ELF-1 (cell line): ENCODE results near the gene GPC6.

Source experiments
- DNase-seq: peaks from one replicate; pipeline ENCODE4 v3.0.0-alpha.2; 2016; ENCODE audit warnings: low read depth, low spot score

The GPC6 gene

GRCh38 chr13:94399812-94400211 lies 1173.2 kb downstream of the GPC6 start:
- no peak for DNase-seq

- DNase-seq = no peak
These were observed 1174.3 kb downstream of the GPC6 start for GRCh38 chr13:94400874-94401273.

GRCh38 chr13:94408314-94409036 lies 1181.9 kb downstream of the GPC6 start:
- DNase-seq = no peak

GRCh38 chr13:94411747-94412146 lies 1185.1 kb downstream of the GPC6 start:
- DNase-seq = no peak

GRCh38 chr13:94412870-94413597 lies 1186.4 kb downstream of the GPC6 start:
- DNase-seq = no peak

- DNase-seq = no peak
These were observed 1187.0 kb downstream of the GPC6 start for GRCh38 chr13:94413598-94413944.

GRCh38 chr13:94414141-94414540 lies 1187.5 kb downstream of the GPC6 start:
- no peak for DNase-seq

- no peak for DNase-seq
These were observed 1188.1 kb downstream of the GPC6 start for GRCh38 chr13:94414708-94415107.

GRCh38 chr13:94415500-94416237 lies 1189.1 kb downstream of the GPC6 start:
- no peak for DNase-seq

GRCh38 chr13:94416454-94417080 lies 1190.0 kb downstream of the GPC6 start:
- DNase-seq = peak; percentile 80

GRCh38 chr13:94417294-94417693 lies 1190.7 kb downstream of the GPC6 start:
- no peak for DNase-seq

- DNase-seq = no peak
These were observed 1192.8 kb downstream of the GPC6 start for GRCh38 chr13:94419304-94419924.

- no peak for DNase-seq
These were observed 1193.3 kb downstream of the GPC6 start for GRCh38 chr13:94419925-94420305.

GRCh38 chr13:94427313-94427953 lies 1200.8 kb downstream of the GPC6 start:
- no peak for DNase-seq

GRCh38 chr13:94431574-94431973 lies 1205.0 kb downstream of the GPC6 start:
- DNase-seq = no peak

GRCh38 chr13:94431987-94432386 lies 1205.4 kb downstream of the GPC6 start:
- DNase-seq = no peak

GRCh38 chr13:94433055-94433961 lies 1206.7 kb downstream of the GPC6 start:
- peak; percentile 84 for DNase-seq

- peak; percentile 6 for DNase-seq
These were observed 1209.1 kb downstream of the GPC6 start for GRCh38 chr13:94435604-94436226.

GRCh38 chr13:94444826-94445225 lies 1218.2 kb downstream of the GPC6 start:
- DNase-seq = no peak

- no peak for DNase-seq
These were observed 1227.7 kb downstream of the GPC6 start for GRCh38 chr13:94454334-94454733.
